ENCODE data around the gene BRD7. TPM values are rescaled to one million over a fixed set of nuclear protein-coding genes. Genes with fewer than 3 reads are reported as not detected.

Gene BRD7
- total RNA-seq, 1 donor from 2014 or later = 32.4 TPM

GRCh38 chr16:50389900-50390299, 21.1 kb upstream of the BRD7 start:
- no peak for DNase-seq

- no peak for DNase-seq
Measured at GRCh38 chr16:50388496-50388895, 19.7 kb upstream of the BRD7 start.

GRCh38 chr16:50386774-50387173, 18.0 kb upstream of the BRD7 start:
- no peak for DNase-seq

- DNase-seq = no peak
Measured at GRCh38 chr16:50386139-50386538, 17.4 kb upstream of the BRD7 start.

GRCh38 chr16:50384500-50385135, 15.8 kb upstream of the BRD7 start:
- DNase-seq = no peak

- DNase-seq = no peak
Measured at GRCh38 chr16:50381679-50382440, 13.1 kb upstream of the BRD7 start.

- DNase-seq = no peak
Measured at GRCh38 chr16:50378417-50378816, 9.6 kb upstream of the BRD7 start.

GRCh38 chr16:50377001-50377400, 8.2 kb upstream of the BRD7 start:
- no peak for DNase-seq

- no peak for DNase-seq
Measured at GRCh38 chr16:50373780-50374179, 5.0 kb upstream of the BRD7 start.

- no peak for DNase-seq
Measured at GRCh38 chr16:50373345-50373701, 4.5 kb upstream of the BRD7 start.

- no peak for DNase-seq
Measured at GRCh38 chr16:50372611-50373344, 4.0 kb upstream of the BRD7 start.

GRCh38 chr16:50371936-50372595, 3.3 kb upstream of the BRD7 start:
- DNase-seq = peak; percentile 25

- DNase-seq = no peak
Measured at GRCh38 chr16:50371036-50371716, 2.4 kb upstream of the BRD7 start.

- DNase-seq = no peak
Measured at GRCh38 chr16:50369133-50369804, 481 bp upstream of the BRD7 start.

- no peak for DNase-seq
Measured at GRCh38 chr16:50367777-50368409, 895 bp downstream of the BRD7 start.

- DNase-seq = no peak
Measured at GRCh38 chr16:50365791-50366575, 2.8 kb downstream of the BRD7 start.

GRCh38 chr16:50363656-50364055, 5.1 kb downstream of the BRD7 start:
- DNase-seq = no peak

- no peak for DNase-seq
Measured at GRCh38 chr16:50360779-50361178, 8.0 kb downstream of the BRD7 start.

- no peak for DNase-seq
Measured at GRCh38 chr16:50360033-50360778, 8.6 kb downstream of the BRD7 start.

- DNase-seq = no peak
Measured at GRCh38 chr16:50359626-50360025, 9.2 kb downstream of the BRD7 start.

Measured in occipital lobe (tissue), 2 donors.